Right lobe of liver (tissue), 6 donors: ENCODE data around the gene TFEC. TPM values are rescaled to one million over a fixed set of nuclear protein-coding genes. Genes with fewer than 3 reads are reported as not detected.
"Not testable (repeated sequence)": the region's sequence is repeated elsewhere in the genome, so short reads cannot be mapped to it uniquely, and the experiment has no call there.

Experiments used
- ATAC-seq, 4 donors: fragments of 200-7000 bp; cut with Tn5 transposase; one replicate each; pipeline ENCODE4 v1.9.1; 2020; ENCODE audit warnings: mild to moderate bottlenecking in 4 of 4, moderate library complexity in 4 of 4
- DNase-seq, 3 donors: peaks; one replicate each; pipeline ENCODE4 v3.0.0-alpha.2; 2020
- H3K27ac ChIP-seq, 3 donors: fragments of 200-600 bp; one replicate each; pipeline ENCODE4 v1.8.0; 2022
- H3K27me3 ChIP-seq, 2 donors: fragments of 200-600 bp; one replicate each; pipeline ENCODE4 v1.8.0; 2022
- H3K36me3 ChIP-seq, 4 donors: fragments of 200-600 bp; sonication (generic) in 1 of 4; one replicate each; pipeline versions ENCODE4 v1.5.1 to v1.8.0; 2017 to 2022; ENCODE audit warnings: control low read depth in 1 of 4
- H3K4me1 ChIP-seq, 4 donors: fragments of 200-600 bp; sonication (generic) in 1 of 4; one replicate each; pipeline versions ENCODE4 v1.5.1 to v1.8.0; 2017 to 2022; ENCODE audit warnings: control low read depth in 1 of 4
- H3K4me3 ChIP-seq, 3 donors: fragments of 200-600 bp; one replicate each; pipeline ENCODE4 v1.8.0; 2022
- H3K9me3 ChIP-seq, 4 donors: fragments of 200-600 bp; sonication (generic) in 1 of 4; one replicate each; pipeline versions ENCODE4 v1.5.1 to v1.8.0; 2017 to 2022; ENCODE audit warnings: control low read depth in 1 of 4
- CTCF ChIP-seq, 4 donors: fragments of 200-600 bp in 3 of 4; fragments of 450-650 bp in 1 of 4; IDR thresholded peaks; one replicate each; pipeline versions ENCODE4 v1.5.1 to v1.8.0; 2016 to 2022; ENCODE audit warnings: antibody characterized with exemption in 4 of 4, mild to moderate bottlenecking in 2 of 4
- POLR2A ChIP-seq: fragments of 450-650 bp; IDR thresholded peaks from one replicate; pipeline ENCODE4 v1.6.1; 2017; ENCODE audit warnings: antibody characterized with exemption, mild to moderate bottlenecking
- WGBS: methylation state at CpG from one replicate; pipeline ENCODE4 v1.1.6; 2018; ENCODE audit warnings: low coverage, low lambda C conversion rate; ENCODE audit not compliant: insufficient coverage; ENCODE audit errors: missing lambda C conversion rate; 5-methylcytosine and 5-hydroxymethylcytosine counted together
- intact Hi-C, 2 donors: fragments of 100-400 bp; cut with DNase I; formaldehyde crosslinking; loops; one replicate each; pipeline versions ENCODE4 v1.11.2 to v1.14.1; 2022
- total RNA-seq, 6 experiments: library from RNA; depleted of rRNA in 2 of 6; stranded (reverse); fragments of >200 nt in 2 of 6; fragmentation: NEBNext Ultra II Directional in 3 of 6; extraction: Animal tissue kit (Norgen Biotek cat#: 25700) in 3 of 6; gene quantifications; one replicate each; pipeline versions ENCODE4 v1.1.0 to v1.2.4, GENCODE V29; 2016 to 2023
- donor health status: DM: no; HTN: yes; CAD: no.
- donor health status: DM: no; HTN: no; CAD: no.
- donor health status: DM: no; HTN: no; CAD: no.
- donor health status: DM: no; HTN: yes; CAD: no.
- donor health status: DM: no; HTN: yes; CAD: no.

TFEC gene
- total RNA-seq, 6 experiments from 2014 or later, result 0.95 to 5.4 (median 2.4) TPM

GRCh38 chr7:116062666-116063065 lies 32.1 kb upstream of the TFEC start:
- H3K36me3 ChIP-seq, result no peaks in the 10 kb centered on the region
- no peak for ATAC-seq
- TF ChIP-seq CTCF (IDR thresholded peaks at IDR 0.05) (no peak), POLR2A (no peak)
- H3K27ac ChIP-seq, result no peak overlapping the region
- no peaks in the 10 kb centered on the region for H3K4me1 ChIP-seq
- intact Hi-C loops, result no loop called here
- no peak overlapping the region for H3K4me3 ChIP-seq
- H3K9me3 ChIP-seq, result no peaks in the 10 kb centered on the region
- DNase-seq, result no peak
- H3K27me3 ChIP-seq, result no peaks in the 10 kb centered on the region
- 48% methylated on average over 2 of the region's 2 CpGs for WGBS

- no peak for DNase-seq
- Histone ChIP-seq H3K4me1 (no peaks in the 10 kb centered on the region), H3K36me3 (no peaks in the 10 kb centered on the region), H3K27ac (no peak overlapping the region), H3K4me3 (no peak overlapping the region), H3K9me3 (no peaks in the 10 kb centered on the region), H3K27me3 (no peaks in the 10 kb centered on the region)
- 33% methylated on average over 2 of the region's 2 CpGs for WGBS
- intact Hi-C loops, result no loop called here
- ATAC-seq, result no peak
- TF ChIP-seq CTCF (IDR thresholded peaks at IDR 0.05) (no peak), POLR2A (no peak)
Measured at GRCh38 chr7:116052006-116052405, 21.4 kb upstream of the TFEC start.

- H3K27me3 ChIP-seq, intact Hi-C loops, H3K9me3 ChIP-seq, ATAC-seq, H3K36me3 ChIP-seq, DNase-seq, H3K27ac ChIP-seq, H3K4me1 ChIP-seq, H3K4me3 ChIP-seq: not testable (repeated sequence)
- 46% methylated on average over 3 of the region's 6 CpGs for WGBS
Measured at GRCh38 chr7:116047261-116047660, 16.7 kb upstream of the TFEC start.

- Histone ChIP-seq H3K4me3 (no peak overlapping the region), H3K27ac (no peak overlapping the region), H3K9me3 (no peaks in the 10 kb centered on the region), H3K27me3 (no peaks in the 10 kb centered on the region), H3K36me3 (no peaks in the 10 kb centered on the region), H3K4me1 (no peaks in the 10 kb centered on the region)
- ATAC-seq (no peak), DNase-seq (no peak)
- 63% methylated on average over 2 of the region's 6 CpGs for WGBS
- TF ChIP-seq POLR2A (no peak), CTCF (IDR thresholded peaks at IDR 0.05) (no peak)
- intact Hi-C loops, result no loop called here
Measured at GRCh38 chr7:116045532-116045931, 15.0 kb upstream of the TFEC start.

GRCh38 chr7:116041615-116042014 lies 11.1 kb upstream of the TFEC start:
- H3K4me1 ChIP-seq, result no peaks in the 10 kb centered on the region
- ATAC-seq, result no peak
- no peaks in the 10 kb centered on the region for H3K27me3 ChIP-seq
- no peaks in the 10 kb centered on the region for H3K9me3 ChIP-seq
- intact Hi-C loops, result no loop called here
- no peaks in the 10 kb centered on the region for H3K36me3 ChIP-seq
- no peak for TF ChIP-seq POLR2A
- no peak for TF ChIP-seq CTCF (IDR thresholded peaks at IDR 0.05)
- no peak overlapping the region for H3K4me3 ChIP-seq
- H3K27ac ChIP-seq, result no peak overlapping the region
- 49% methylated on average over 4 of the region's 4 CpGs for WGBS
- no peak for DNase-seq
